ENCODE results near the gene RHOD. TPM values are rescaled to one million over a fixed set of nuclear protein-coding genes. Genes with fewer than 3 reads are reported as not detected.

Gene RHOD
- total RNA-seq, 1 donor from 2014 or later, result 21.2 TPM

DNA sequence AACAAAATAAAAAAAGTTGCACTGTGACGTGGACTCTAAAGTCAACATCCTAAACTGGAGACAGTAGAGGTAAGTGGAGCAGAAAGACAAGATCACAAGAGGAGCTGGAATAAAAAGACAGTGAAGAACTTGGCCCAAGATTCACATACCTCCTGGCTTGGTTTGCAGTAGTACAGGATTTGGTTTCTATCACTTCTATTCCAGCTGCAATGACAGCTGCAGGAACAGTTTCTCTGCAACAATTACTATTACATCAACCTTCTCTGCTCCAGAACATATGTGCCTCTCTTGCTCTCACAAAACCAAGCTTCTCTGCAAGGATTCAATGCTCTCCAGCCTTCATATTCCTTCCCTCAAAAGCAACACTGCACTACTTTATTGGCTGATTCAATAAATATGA, 54.6 kb downstream of the RHOD start:
- DNase-seq (ENCODE audit: extremely low spot score, unreplicated experiment), result no peak
- Mint-ChIP-seq H3K27ac (no peak overlapping the region), H3K4me3 (no peak overlapping the region), H3K36me3 (no peaks in the 10 kb centered on the region), H3K9me3 (no peaks in the 10 kb centered on the region), H3K4me1 (ENCODE audit: unreplicated experiment) (no peaks in the 10 kb centered on the region), H3K27me3 (no peaks in the 10 kb centered on the region)
- TF ChIP-seq CTCF (conservative IDR thresholded peaks at IDR 0.05), result no peak

- no peak for DNase-seq (ENCODE audit: extremely low spot score, unreplicated experiment)
- no peak overlapping the region for H3K27ac Mint-ChIP-seq
Observed at GRCh38 chr11:67113231-67113721, 56.6 kb downstream of the RHOD start.

DNA sequence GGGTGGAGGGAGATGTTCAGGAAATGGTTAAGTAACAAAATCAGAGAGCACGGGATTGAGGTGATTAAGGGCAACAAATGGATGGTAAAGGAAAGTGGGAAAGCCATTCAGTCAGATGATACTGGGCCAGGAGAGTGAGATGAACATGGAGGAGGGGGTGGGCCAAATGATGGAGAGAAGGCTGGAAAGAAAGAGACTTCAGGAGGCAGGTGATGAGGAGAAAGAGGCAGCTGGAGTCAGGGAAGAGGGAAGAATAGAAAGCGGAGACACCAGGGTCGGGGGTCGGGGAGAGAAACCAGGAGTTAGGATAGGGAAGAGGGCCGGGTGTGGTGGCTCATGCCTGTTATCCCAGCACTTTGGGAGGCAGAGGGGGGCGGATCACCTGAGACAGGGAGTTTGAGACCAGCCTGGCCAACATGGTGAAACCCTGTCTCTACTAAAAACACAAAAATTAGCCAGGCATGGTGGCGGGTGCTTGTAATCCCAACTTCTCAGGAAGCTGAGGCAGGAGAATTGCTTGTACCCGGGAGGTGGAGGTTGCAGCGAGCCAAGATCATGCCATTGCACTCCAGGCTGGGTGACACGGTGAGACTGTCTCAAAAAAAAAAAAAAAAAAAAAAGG, 57.7 kb downstream of the RHOD start:
- H3K4me3 Mint-ChIP-seq, result no peak overlapping the region
- no peak for DNase-seq (ENCODE audit: extremely low spot score, unreplicated experiment)
- peak overlapping the region; percentile 48 for H3K27ac Mint-ChIP-seq
- no peaks in the 10 kb centered on the region for H3K27me3 Mint-ChIP-seq
- no peaks in the 10 kb centered on the region for H3K36me3 Mint-ChIP-seq
- H3K4me1 Mint-ChIP-seq (ENCODE audit: unreplicated experiment), result peaks cover 8% of the 10 kb centered on the region
- no peak for TF ChIP-seq CTCF (conservative IDR thresholded peaks at IDR 0.05)
- no peaks in the 10 kb centered on the region for H3K9me3 Mint-ChIP-seq

More at GRCh38 chr11:67113231-67113721, 56.6 kb downstream of the RHOD start:
- Mint-ChIP-seq H3K36me3 (no peaks in the 10 kb centered on the region), H3K4me1 (ENCODE audit: unreplicated experiment) (peaks cover 8% of the 10 kb centered on the region), H3K9me3 (no peaks in the 10 kb centered on the region), H3K27me3 (no peaks in the 10 kb centered on the region), H3K4me3 (no peak overlapping the region)
- TF ChIP-seq CTCF (conservative IDR thresholded peaks at IDR 0.05), result no peak

- no peaks in the 10 kb centered on the region for H3K27me3 Mint-ChIP-seq
- H3K4me3 Mint-ChIP-seq, result peak overlapping the region; percentile 33
- peak overlapping the region; percentile 93 for H3K27ac Mint-ChIP-seq
- no peaks in the 10 kb centered on the region for H3K36me3 Mint-ChIP-seq
- DNase-seq (ENCODE audit: extremely low spot score, unreplicated experiment), result no peak
- no peaks in the 10 kb centered on the region for H3K9me3 Mint-ChIP-seq
- peaks cover 13% of the 10 kb centered on the region for H3K4me1 Mint-ChIP-seq (ENCODE audit: unreplicated experiment)
- TF ChIP-seq CTCF (conservative IDR thresholded peaks at IDR 0.05), result no peak
Observed at GRCh38 chr11:67116758-67117105, 60.1 kb downstream of the RHOD start.

GRCh38 chr11:67117176-67117575, 60.5 kb downstream of the RHOD start:
- Mint-ChIP-seq H3K4me1 (ENCODE audit: unreplicated experiment) (peaks cover 13% of the 10 kb centered on the region), H3K4me3 (peak overlapping the region; percentile 87), H3K27ac (peak overlapping the region; percentile 93), H3K27me3 (no peaks in the 10 kb centered on the region), H3K9me3 (no peaks in the 10 kb centered on the region), H3K36me3 (no peaks in the 10 kb centered on the region)
- TF ChIP-seq CTCF (conservative IDR thresholded peaks at IDR 0.05), result no peak
- DNase-seq (ENCODE audit: extremely low spot score, unreplicated experiment), result no peak
